Measurements from ENCODE around the gene ZNF184. TPM values are rescaled to one million over a fixed set of nuclear protein-coding genes. Genes with fewer than 3 reads are reported as not detected.
A peak's percentile ranks its signal among the peaks of the same experiment; 100 is the strongest.

The ZNF184 gene
- total and polyA plus RNA-seq, 9 of the 15 experiments (the other 6 are each of a cell fraction or from before 2014, with no cell fraction given): 7.6 to 22.2 (median 12.8) TPM

- TF ChIP-seq MEF2D (tag; conservative IDR thresholded peaks at IDR 0.05; ENCODE audit: low read depth) (no peak), ZNF398 (CRISPR knock-in tag; IDR thresholded peaks at IDR 0.05) (no peak), ZNF174 (CRISPR knock-in tag; IDR thresholded peaks at IDR 0.05) (no peak), MIER1 (IDR thresholded peaks at IDR 0.05; ENCODE audit: low read depth) (no peak), ZNF707 (CRISPR knock-in tag; conservative IDR thresholded peaks at IDR 0.05) (no peak), SMC3 (conservative IDR thresholded peaks at IDR 0.05; ENCODE audit: insufficient read depth, low read depth, low read length) (0 out of 2 replicates have a peak, but pooled peaks have one; percentile 7), TAF1 (IDR thresholded peaks at IDR 0.05; ENCODE audit: control insufficient read depth, extremely low read depth, insufficient read depth, low read length, severe bottlenecking) (peak; percentile 85), DPF2 (IDR thresholded peaks at IDR 0.05) (peak; percentile 60; the same call in 1 of the 2 replicates), NR1H2 (CRISPR knock-in tag; IDR thresholded peaks at IDR 0.05) (no peak), RERE (CRISPR knock-in tag; IDR thresholded peaks at IDR 0.05; ENCODE audit: borderline replicate concordance) (no peak), CREM (IDR thresholded peaks at IDR 0.05; ENCODE audit: low read depth) (peak; percentile 88), CHAMP1 (IDR thresholded peaks at IDR 0.05) (peak; percentile 37; the same call in 1 of the 2 replicates), ATF2 (CRISPR knock-in tag; IDR thresholded peaks at IDR 0.05) (no peak; the same call in 1 of the 2 replicates), DIDO1 (tag; IDR thresholded peaks at IDR 0.05; ENCODE audit: low read depth) (no peak)
These were observed at the start of gene ZNF184 (continued) for GRCh38 chr6:27472617-27473400.

Measured in K562 (cell line).